Left renal cortex interstitium (tissue), 4 donors: ENCODE measurements around the gene CLGN. TPM values are rescaled to one million over a fixed set of nuclear protein-coding genes. Genes with fewer than 3 reads are reported as not detected.
A peak's percentile ranks its signal among the peaks of the same experiment; 100 is the strongest.

Experiments
- DNase-seq, 4 donors: peaks; one replicate each; pipeline ENCODE4 v3.0.0-alpha.2; 2013; ENCODE audit warnings: low read depth in 4 of 4, low spot score in 2 of 4, missing footprints in 1 of 4
- polyA plus RNA-seq, 4 donors: library from polyadenylated mRNA; unstranded; fragments of 120-200 nt; gene quantifications; one replicate each; pipeline ENCODE4 v1.2.1, GENCODE V29; 2013; ENCODE audit not compliant: insufficient read length in 4 of 4

Gene CLGN
- polyA plus RNA-seq, 4 donors: 3.1 to 5.0 (median 3.8) TPM

GRCh38 chr4:140343303-140343702 lies 84.1 kb downstream of the CLGN start:
- DNase-seq: peak in 1 of 4 donors; percentile 65

GRCh38 chr4:140342620-140343019 lies 84.8 kb downstream of the CLGN start:
- DNase-seq: no peak

Other genes starting within 250 kb of the CLGN start
- gene SCOC, start 54.0 kb downstream of the CLGN start, polyA plus RNA-seq: 100 to 1,000 TPM; 114 to 164 (median 148) TPM
- not detected for gene MGAT4D, start 70.6 kb upstream of the CLGN start, polyA plus RNA-seq
- 10 to 100 TPM; 40.2 to 49.6 (median 42.3) TPM for gene ELMOD2, start 96.5 kb upstream of the CLGN start, polyA plus RNA-seq
- gene UCP1, start 141.3 kb upstream of the CLGN start, polyA plus RNA-seq: under 1 TPM in 3 of 4 donors, not detected in 1; 0.10 to 0.22 (median 0.21) TPM